ENCODE data around the gene KMT2A.

- TF ChIP-seq CTCF (IDR thresholded peaks at IDR 0.05) = no peak
- TF ChIP-seq POLR2A (IDR thresholded peaks at IDR 0.05) = no peak
These were observed 18.5 kb upstream of the KMT2A start for GRCh38 chr11:118417801-118418200.

Data from thyroid gland (tissue), 4 donors.